ENCODE data around the gene CMTM7. TPM values are rescaled to one million over a fixed set of nuclear protein-coding genes. Genes with fewer than 3 reads are reported as not detected.

Gene CMTM7
- total and polyA plus RNA-seq, 9 of the 15 experiments (the other 6 are each of a cell fraction or from before 2014, with no cell fraction given), result 0.03 to 1.6 (median 0.42) TPM; not detected in 4

- in situ Hi-C loops (cut with MboI), result no loop called here
- intact Hi-C loops (cut with micrococcal nuclease), result no loop called here
- no peaks in the 10 kb centered on the region for H3K79me2 ChIP-seq (ENCODE audit: control insufficient read depth, insufficient read depth, low read length)
- no peaks in the 10 kb centered on the region for H3K36me3 ChIP-seq (ENCODE audit: control insufficient read depth, insufficient read depth, low read length)
- H4K20me1 ChIP-seq (replicated peaks; ENCODE audit: control insufficient read depth, insufficient read depth, low read length), result peaks cover 2% of the 10 kb centered on the region; the same call in 1 of the 2 replicates
- CTCF ChIA-PET (ENCODE audit: low intra/inter-chr PET ratio), result no interaction called here
- BruUV-seq (replicated peaks), result no TSS peak
- DNase-seq (ENCODE audit: extremely low read depth in 1 of 4, low spot score in 3 of 4) (no peak), ATAC-seq (no peak), FAIRE-seq (no peak)
- H3K4me1 ChIP-seq (replicated peaks in 1 of 2; ENCODE audit: control insufficient read depth in 2 of 2, insufficient read depth in 2 of 2, low read length in 2 of 2), result no peaks in the 10 kb centered on the region
- no peaks in the 10 kb centered on the region for H3K9me3 ChIP-seq (replicated peaks; ENCODE audit: control insufficient read depth, insufficient read depth, low read depth, low read length)
- no peak overlapping the region for H3K9ac ChIP-seq (ENCODE audit: insufficient read depth in 1 of 2, low read depth in 2 of 2, low read length in 2 of 2)
- H2AFZ ChIP-seq (ENCODE audit: low read depth, low read length), result no peak overlapping the region
- no peaks in the 10 kb centered on the region for H3K9me1 ChIP-seq (ENCODE audit: control insufficient read depth, insufficient read depth, low read length)
- H3K4me3 ChIP-seq, result no peak overlapping the region
- no peak overlapping the region for H3K4me2 ChIP-seq (ENCODE audit: insufficient read depth, low read length)
- H3K27me3 ChIP-seq (ENCODE audit: control insufficient read depth in 2 of 2, insufficient read depth in 2 of 2, low read length in 2 of 2), result peaks cover 12 to 16% of the 10 kb centered on the region in 2 experiments; a peak in 4 of 5 replicates
- POLR2A ChIA-PET, result no interaction called here
- TF ChIP-seq NFATC3 (IDR thresholded peaks at IDR 0.05) (no peak), CEBPG (CRISPR knock-in tag; IDR thresholded peaks at IDR 0.05) (no peak), CEBPG (tag; conservative IDR thresholded peaks at IDR 0.05 in 1 of 2, IDR thresholded peaks at IDR 0.05 in 1 of 2) (0 out of 4 replicates have a peak, but pooled peaks of 1 of the 2 experiments have one; percentile 16), CEBPB (tag; IDR thresholded peaks at IDR 0.05) (peak; percentile 46; the same call in 1 of the 2 replicates)
- H3K27ac ChIP-seq (ENCODE audit: extremely low read depth, low read depth, low read length), result no peak overlapping the region
These were observed 39.1 kb upstream of the CMTM7 start for GRCh38 chr3:32352563-32352962.

GRCh38 chr3:32353351-32353750 is 38.3 kb upstream of the CMTM7 start:
- H3K4me2 ChIP-seq (ENCODE audit: insufficient read depth, low read length), result no peak overlapping the region
- H3K36me3 ChIP-seq (ENCODE audit: control insufficient read depth, insufficient read depth, low read length), result no peaks in the 10 kb centered on the region
- H3K4me3 ChIP-seq, result no peak overlapping the region
- 0% methylated on average over 2 of the region's 2 CpGs for WGBS (ENCODE audit: insufficient coverage, low coverage, missing lambda C conversion rate)
- H4K20me1 ChIP-seq (replicated peaks; ENCODE audit: control insufficient read depth, insufficient read depth, low read length), result peaks cover 3% of the 10 kb centered on the region; the same call in 1 of the 2 replicates
- DNase-seq (ENCODE audit: extremely low read depth in 1 of 4, low spot score in 3 of 4), result no peak
- H2AFZ ChIP-seq (ENCODE audit: low read depth, low read length), result no peak overlapping the region
- no peaks in the 10 kb centered on the region for H3K9me3 ChIP-seq (replicated peaks; ENCODE audit: control insufficient read depth, insufficient read depth, low read depth, low read length)
- no peak overlapping the region for H3K27ac ChIP-seq (ENCODE audit: extremely low read depth, low read depth, low read length)
- in situ Hi-C loops (cut with MboI), result no loop called here
- ChIA-PET POLR2A (no interaction called here), CTCF (ENCODE audit: low intra/inter-chr PET ratio) (no interaction called here)
- intact Hi-C loops (cut with micrococcal nuclease), result no loop called here
- H3K79me2 ChIP-seq (ENCODE audit: control insufficient read depth, insufficient read depth, low read length), result no peaks in the 10 kb centered on the region
- no peaks in the 10 kb centered on the region for H3K9me1 ChIP-seq (ENCODE audit: control insufficient read depth, insufficient read depth, low read length)
- no peak for FAIRE-seq
- H3K27me3 ChIP-seq (ENCODE audit: control insufficient read depth in 2 of 2, insufficient read depth in 2 of 2, low read length in 2 of 2), result peaks cover 12 to 16% of the 10 kb centered on the region in 2 experiments; a peak in 4 of 5 replicates
- BruUV-seq (replicated peaks), result no TSS peak
- no peaks in the 10 kb centered on the region for H3K4me1 ChIP-seq (replicated peaks in 1 of 2; ENCODE audit: control insufficient read depth in 2 of 2, insufficient read depth in 2 of 2, low read length in 2 of 2)
- ATAC-seq, result no peak
- H3K9ac ChIP-seq (ENCODE audit: insufficient read depth in 1 of 2, low read depth in 2 of 2, low read length in 2 of 2), result no peak overlapping the region
- TF ChIP-seq ZNF444 (CRISPR knock-in tag; IDR thresholded peaks at IDR 0.05), result no peak
- no peak for TF ChIP-seq BHLHE40 (IDR thresholded peaks at IDR 0.05; ENCODE audit: low read length)
- no peak for TF ChIP-seq COPS2 (conservative IDR thresholded peaks at IDR 0.05)
- no peak for TF ChIP-seq ZNF239 (CRISPR knock-in tag; IDR thresholded peaks at IDR 0.05)
- TF ChIP-seq ARNT (IDR thresholded peaks at IDR 0.05), result no peak
- no peak for TF ChIP-seq NR3C1 (CRISPR knock-in tag; IDR thresholded peaks at IDR 0.05)

All from K562 (cell line).